HEK293 (cell line): ENCODE measurements around the gene ZNF396.

ENCODE experiments used
- CTCF ChIA-PET: fragments of 350-600 bp; formaldehyde crosslinking; extraction: SDS; loops from one replicate; lab custom pipeline; 2021; ENCODE audit warnings: antibody characterized with exemption; lab: Yijun Ruan, JAX
- POLR2A ChIA-PET: fragments of 300-600 bp; formaldehyde crosslinking; extraction: SDS; loops from one replicate; lab custom pipeline; 2020; ENCODE audit warnings: antibody characterized with exemption, inconsistent platforms; lab: Yijun Ruan, JAX
- H3K27ac ChIP-seq: fragments of 200-500 bp; sonication (Bioruptor generic); 2 replicates; pipeline ENCODE4 v1.5.1; 2014; ENCODE audit warnings: low read depth, low read length, control low read depth, inconsistent platforms; ENCODE audit errors: extremely low read depth
- H3K36me3 ChIP-seq, 2 experiments: fragments of 200-500 bp in 1 of 2; sonication (Bioruptor generic) in 1 of 2; 1 replicate in 1 of 2; 2 replicates in 1 of 2; pipeline ENCODE4 v1.5.1; 2014 to 2017; ENCODE audit warnings: inconsistent platforms in 2 of 2, low read length in 2 of 2; ENCODE audit not compliant: control insufficient read depth in 2 of 2, insufficient read depth in 1 of 2
- H3K4me1 ChIP-seq: fragments of 200-500 bp; sonication (Bioruptor generic); 2 replicates; pipeline ENCODE4 v1.5.1; 2014; ENCODE audit warnings: mild to moderate bottlenecking, low read length, inconsistent platforms; ENCODE audit not compliant: control insufficient read depth, insufficient read depth
- H3K4me3 ChIP-seq: 2 replicates; pipeline ENCODE4 v1.5.1; 2011; ENCODE audit warnings: low read depth, mild to moderate bottlenecking, control low read depth, low read length, moderate library complexity
- H3K9me3 ChIP-seq: fragments of 200-500 bp; sonication (Bioruptor generic); 2 replicates; pipeline ENCODE4 v1.5.1; 2014; ENCODE audit warnings: low read depth, low read length, inconsistent platforms; ENCODE audit not compliant: control insufficient read depth, insufficient read depth
- FEZF1 ChIP-seq: fragments of 450-650 bp; formaldehyde crosslinking; IDR thresholded peaks from 2 replicates; pipeline ENCODE4 v1.5.1; 2016; ENCODE audit warnings: missing biosample characterization, missing genetic modification characterization
- GLI4 ChIP-seq: fragments of 450-650 bp; formaldehyde crosslinking; IDR thresholded peaks from 2 replicates; pipeline ENCODE4 v1.5.1; 2016; ENCODE audit warnings: missing biosample characterization, missing genetic modification characterization
- KLF10 ChIP-seq: fragments of 450-650 bp; IDR thresholded peaks from 2 replicates; pipeline ENCODE4 v1.5.1; 2018; ENCODE audit warnings: missing biosample characterization, mild to moderate bottlenecking, missing genetic modification characterization
- KLF16 ChIP-seq: fragments of 450-650 bp; formaldehyde crosslinking; IDR thresholded peaks from 2 replicates; pipeline ENCODE4 v1.5.1; 2017; ENCODE audit warnings: missing biosample characterization, missing genetic modification characterization
- ZBTB11 ChIP-seq: fragments of 450-650 bp; formaldehyde crosslinking; conservative IDR thresholded peaks from 2 replicates; pipeline ENCODE4 v1.5.1; 2016; ENCODE audit warnings: low read depth, missing biosample characterization, missing genetic modification characterization
- ZBTB48 ChIP-seq: fragments of 450-650 bp; formaldehyde crosslinking; IDR thresholded peaks from 2 replicates; pipeline ENCODE4 v1.5.1; 2016; ENCODE audit warnings: missing biosample characterization, missing genetic modification characterization
- ZIC2 ChIP-seq: fragments of 450-650 bp; formaldehyde crosslinking; IDR thresholded peaks from 2 replicates; pipeline ENCODE4 v1.5.1; 2016; ENCODE audit warnings: missing biosample characterization, missing genetic modification characterization
- ZNF174 ChIP-seq: fragments of 450-650 bp; formaldehyde crosslinking; IDR thresholded peaks from 2 replicates; pipeline ENCODE4 v1.5.0; 2017; ENCODE audit warnings: missing biosample characterization, mild to moderate bottlenecking, missing genetic modification characterization
- ZNF391 ChIP-seq: fragments of 450-650 bp; formaldehyde crosslinking; IDR thresholded peaks from 2 replicates; pipeline ENCODE4 v1.5.1; 2016; ENCODE audit warnings: low read depth, missing biosample characterization, missing genetic modification characterization, borderline replicate concordance
- ZNF560 ChIP-seq: fragments of 450-650 bp; formaldehyde crosslinking; IDR thresholded peaks from 2 replicates; pipeline ENCODE4 v1.5.1; 2017; ENCODE audit warnings: missing biosample characterization, missing genetic modification characterization, borderline replicate concordance
- ZNF561 ChIP-seq: fragments of 450-650 bp; IDR thresholded peaks from 2 replicates; pipeline ENCODE4 v1.5.1; 2018; ENCODE audit warnings: missing biosample characterization, missing genetic modification characterization, borderline replicate concordance
- ZNF624 ChIP-seq: fragments of 450-650 bp; formaldehyde crosslinking; IDR thresholded peaks from 2 replicates; pipeline ENCODE4 v1.5.1; 2017; ENCODE audit warnings: missing biosample characterization, missing genetic modification characterization
- ZNF830 ChIP-seq: fragments of 450-650 bp; IDR thresholded peaks from 2 replicates; pipeline ENCODE4 v1.5.0; 2018; ENCODE audit warnings: missing biosample characterization, missing genetic modification characterization, low read depth, mild to moderate bottlenecking, moderate library complexity
- TF ChIP-seq, protein P1 (sequence below): fragments of 450-650 bp; formaldehyde crosslinking; IDR thresholded peaks from 2 replicates; pipeline ENCODE4 v1.5.1; 2016; ENCODE audit warnings: missing biosample characterization, missing genetic modification characterization
- TF ChIP-seq, protein P2 (sequence below): fragments of 450-650 bp; formaldehyde crosslinking; IDR thresholded peaks from 2 replicates; pipeline ENCODE4; 2016; ENCODE audit warnings: missing biosample characterization, missing genetic modification characterization
- TF ChIP-seq, protein P3 (sequence below): fragments of 450-650 bp; formaldehyde crosslinking; IDR thresholded peaks from 2 replicates; pipeline ENCODE4 v1.5.1; 2016; ENCODE audit warnings: missing biosample characterization, missing genetic modification characterization, low read depth

The ZNF396 gene

DNA sequence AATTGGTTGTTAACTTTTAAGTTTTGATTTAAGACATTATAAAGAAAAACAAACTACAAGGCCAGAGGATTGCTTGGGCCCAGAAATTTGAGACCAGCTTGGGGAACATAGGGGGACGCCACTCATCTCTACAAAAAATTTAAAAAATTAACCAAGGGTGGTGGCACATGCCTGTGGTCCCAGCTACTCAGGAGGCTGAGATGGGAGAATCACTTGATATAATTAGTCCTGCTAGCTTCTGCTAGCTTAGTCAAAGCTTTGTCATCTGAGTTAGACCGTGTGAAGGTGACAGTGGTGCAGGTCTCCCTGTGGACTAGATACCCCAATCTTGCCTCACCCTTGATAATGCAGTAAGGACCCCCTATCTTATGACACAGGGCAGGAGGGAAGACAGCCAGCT lies 6.0 kb upstream of the ZNF396 start (continued):
- TF ChIP-seq GLI4 (tag by site-specific recombination) (no peak), ZNF624 (no peak), KLF10 (tag by site-specific recombination) (no peak), ZNF561 (tag by site-specific recombination) (no peak), ZNF174 (tag by site-specific recombination) (no peak), ZNF560 (tag by site-specific recombination) (no peak), KLF16 (tag by site-specific recombination) (no peak), ZBTB48 (tag by site-specific recombination) (no peak), ZIC2 (tag by site-specific recombination) (no peak)
- TF ChIP-seq, protein P1, sequence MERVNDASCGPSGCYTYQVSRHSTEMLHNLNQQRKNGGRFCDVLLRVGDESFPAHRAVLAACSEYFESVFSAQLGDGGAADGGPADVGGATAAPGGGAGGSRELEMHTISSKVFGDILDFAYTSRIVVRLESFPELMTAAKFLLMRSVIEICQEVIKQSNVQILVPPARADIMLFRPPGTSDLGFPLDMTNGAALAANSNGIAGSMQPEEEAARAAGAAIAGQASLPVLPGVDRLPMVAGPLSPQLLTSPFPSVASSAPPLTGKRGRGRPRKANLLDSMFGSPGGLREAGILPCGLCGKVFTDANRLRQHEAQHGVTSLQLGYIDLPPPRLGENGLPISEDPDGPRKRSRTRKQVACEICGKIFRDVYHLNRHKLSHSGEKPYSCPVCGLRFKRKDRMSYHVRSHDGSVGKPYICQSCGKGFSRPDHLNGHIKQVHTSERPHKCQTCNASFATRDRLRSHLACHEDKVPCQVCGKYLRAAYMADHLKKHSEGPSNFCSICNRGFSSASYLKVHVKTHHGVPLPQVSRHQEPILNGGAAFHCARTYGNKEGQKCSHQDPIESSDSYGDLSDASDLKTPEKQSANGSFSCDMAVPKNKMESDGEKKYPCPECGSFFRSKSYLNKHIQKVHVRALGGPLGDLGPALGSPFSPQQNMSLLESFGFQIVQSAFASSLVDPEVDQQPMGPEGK (tag by site-specific recombination) = no peak

DNA sequence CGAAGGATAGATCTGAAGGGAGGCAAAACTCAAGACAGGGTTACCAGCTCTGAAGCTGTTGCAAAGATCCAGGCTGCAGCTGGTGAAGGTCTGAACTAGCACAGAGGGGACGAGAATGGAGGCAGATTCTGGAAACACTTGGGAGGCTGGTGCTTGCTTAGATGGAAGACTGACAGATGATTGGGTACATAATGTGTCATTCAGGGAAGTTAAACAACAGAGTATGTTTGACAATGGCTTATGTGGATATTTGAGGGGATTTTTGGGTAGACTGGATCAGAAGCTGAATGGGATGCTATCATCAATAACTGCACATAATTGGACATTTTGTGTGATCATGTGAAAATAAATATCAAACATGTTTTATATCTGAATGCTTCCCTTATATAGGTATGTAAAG lies 2.3 kb upstream of the ZNF396 start:
- no peaks in the 10 kb centered on the region for H3K4me1 ChIP-seq
- ChIA-PET CTCF (no interaction called here), POLR2A (no interaction called here)
- no peaks in the 10 kb centered on the region for H3K9me3 ChIP-seq
- no peaks in the 10 kb centered on the region for H3K36me3 ChIP-seq
- H3K4me3 ChIP-seq = no peak overlapping the region
- TF ChIP-seq ZBTB11 (tag by site-specific recombination) (no peak), ZIC2 (tag by site-specific recombination) (no peak), ZNF391 (no peak), FEZF1 (tag by site-specific recombination) (no peak), ZNF830 (tag by site-specific recombination) (no peak)
- TF ChIP-seq, protein P2, sequence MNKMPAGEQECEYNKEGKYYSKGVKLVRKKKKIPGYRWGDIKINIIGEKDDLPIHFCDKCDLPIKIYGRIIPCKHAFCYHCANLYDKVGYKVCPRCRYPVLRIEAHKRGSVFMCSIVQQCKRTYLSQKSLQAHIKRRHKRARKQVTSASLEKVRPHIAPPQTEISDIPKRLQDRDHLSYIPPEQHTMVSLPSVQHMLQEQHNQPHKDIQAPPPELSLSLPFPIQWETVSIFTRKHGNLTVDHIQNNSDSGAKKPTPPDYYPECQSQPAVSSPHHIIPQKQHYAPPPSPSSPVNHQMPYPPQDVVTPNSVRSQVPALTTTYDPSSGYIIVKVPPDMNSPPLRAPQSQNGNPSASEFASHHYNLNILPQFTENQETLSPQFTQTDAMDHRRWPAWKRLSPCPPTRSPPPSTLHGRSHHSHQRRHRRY = no peak
- TF ChIP-seq, protein P3, sequence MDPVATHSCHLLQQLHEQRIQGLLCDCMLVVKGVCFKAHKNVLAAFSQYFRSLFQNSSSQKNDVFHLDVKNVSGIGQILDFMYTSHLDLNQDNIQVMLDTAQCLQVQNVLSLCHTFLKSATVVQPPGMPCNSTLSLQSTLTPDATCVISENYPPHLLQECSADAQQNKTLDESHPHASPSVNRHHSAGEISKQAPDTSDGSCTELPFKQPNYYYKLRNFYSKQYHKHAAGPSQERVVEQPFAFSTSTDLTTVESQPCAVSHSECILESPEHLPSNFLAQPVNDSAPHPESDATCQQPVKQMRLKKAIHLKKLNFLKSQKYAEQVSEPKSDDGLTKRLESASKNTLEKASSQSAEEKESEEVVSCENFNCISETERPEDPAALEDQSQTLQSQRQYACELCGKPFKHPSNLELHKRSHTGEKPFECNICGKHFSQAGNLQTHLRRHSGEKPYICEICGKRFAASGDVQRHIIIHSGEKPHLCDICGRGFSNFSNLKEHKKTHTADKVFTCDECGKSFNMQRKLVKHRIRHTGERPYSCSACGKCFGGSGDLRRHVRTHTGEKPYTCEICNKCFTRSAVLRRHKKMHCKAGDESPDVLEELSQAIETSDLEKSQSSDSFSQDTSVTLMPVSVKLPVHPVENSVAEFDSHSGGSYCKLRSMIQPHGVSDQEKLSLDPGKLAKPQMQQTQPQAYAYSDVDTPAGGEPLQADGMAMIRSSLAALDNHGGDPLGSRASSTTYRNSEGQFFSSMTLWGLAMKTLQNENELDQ (tag by site-specific recombination) = no peak
- TF ChIP-seq, all 188 proteins: peak for 0
- no peak overlapping the region for H3K27ac ChIP-seq
